G401 (cell line): Measurements from ENCODE around the gene ABCA4. TPM values are rescaled to one million over a fixed set of nuclear protein-coding genes. Genes with fewer than 3 reads are reported as not detected.

Experiments
- DNase-seq: peaks from one replicate; pipeline ENCODE4 v3.0.0-alpha.2; 2015; ENCODE audit warnings: low spot score
- in situ Hi-C: cut with HindIII; loops from 2 replicates; pipeline ENCODE4 v1.10.0; 2016; ENCODE audit warnings: low sequenced_read_pairs, mixed read lengths
- total RNA-seq: library from RNA; depleted of rRNA; stranded (reverse); fragments of >200 nt; shearing (Covaris generic); gene quantifications from 2 replicates; pipeline ENCODE4 v1.2.3, GENCODE V29; 2014

ABCA4 gene
- total RNA-seq, 1 experiment from 2014 or later, result 1.8 TPM

GRCh38 chr1:94125551-94126514 is 4.9 kb upstream of the ABCA4 start:
- in situ Hi-C loops, result no loop called here
- no peak for DNase-seq

GRCh38 chr1:94124538-94124937 is 3.6 kb upstream of the ABCA4 start:
- DNase-seq, result no peak
- in situ Hi-C loops, result no loop called here

- no peak for DNase-seq
- in situ Hi-C loops, result no loop called here
These were observed 1.4 kb upstream of the ABCA4 start for GRCh38 chr1:94122201-94122970.

- in situ Hi-C loops, result no loop called here
These were observed 468 bp upstream of the ABCA4 start for GRCh38 chr1:94121411-94121821.

GRCh38 chr1:94120570-94120901 is 412 bp downstream of the ABCA4 start:
- in situ Hi-C loops, result no loop called here

More at GRCh38 chr1:94121411-94121821, 468 bp upstream of the ABCA4 start:
- DNase-seq, result no peak

GRCh38 chr1:94119796-94120569 is 965 bp downstream of the ABCA4 start:
- in situ Hi-C loops, result no loop called here
- no peak for DNase-seq

More at GRCh38 chr1:94120570-94120901, 412 bp downstream of the ABCA4 start:
- no peak for DNase-seq

- no peak for DNase-seq
- in situ Hi-C loops, result no loop called here
These were observed 1.6 kb downstream of the ABCA4 start for GRCh38 chr1:94119306-94119705.

- in situ Hi-C loops, result no loop called here
- DNase-seq, result peak; percentile 74
These were observed 2.5 kb downstream of the ABCA4 start for GRCh38 chr1:94118471-94118870.

- DNase-seq, result no peak
- in situ Hi-C loops, result no loop called here
These were observed 2.9 kb downstream of the ABCA4 start for GRCh38 chr1:94118013-94118412.

GRCh38 chr1:94117259-94117851 is 3.6 kb downstream of the ABCA4 start:
- DNase-seq, result no peak
- in situ Hi-C loops, result no loop called here

GRCh38 chr1:94115900-94116436 is 5.0 kb downstream of the ABCA4 start:
- in situ Hi-C loops, result no loop called here
- DNase-seq, result no peak

GRCh38 chr1:94115254-94115899 is 5.6 kb downstream of the ABCA4 start:
- DNase-seq, result no peak
- in situ Hi-C loops, result no loop called here

GRCh38 chr1:94113589-94114226 is 7.2 kb downstream of the ABCA4 start:
- in situ Hi-C loops, result no loop called here
- no peak for DNase-seq

GRCh38 chr1:94111879-94112278 is 9.1 kb downstream of the ABCA4 start:
- no peak for DNase-seq
- in situ Hi-C loops, result no loop called here

GRCh38 chr1:94110946-94111740 is 9.8 kb downstream of the ABCA4 start:
- in situ Hi-C loops, result no loop called here

GRCh38 chr1:94110021-94110761 is 10.8 kb downstream of the ABCA4 start:
- no peak for DNase-seq
- in situ Hi-C loops, result no loop called here

More at GRCh38 chr1:94110946-94111740, 9.8 kb downstream of the ABCA4 start:
- DNase-seq, result no peak

- in situ Hi-C loops, result no loop called here
- DNase-seq, result no peak
These were observed 11.5 kb downstream of the ABCA4 start for GRCh38 chr1:94109478-94109877.
